Smooth muscle cell (in vitro differentiated cells): ENCODE results near the gene CREG1. TPM values are rescaled to one million over a fixed set of nuclear protein-coding genes. Genes with fewer than 3 reads are reported as not detected.
"Not testable (repeated sequence)": the region's sequence is repeated elsewhere in the genome, so short reads cannot be mapped to it uniquely, and the experiment has no call there.

Experiments
- DNase-seq: peaks from one replicate; lab custom pipeline; 2025; ENCODE audit not compliant: unreplicated experiment; lab: John Stamatoyannopoulos, UW
- H2AFZ ChIP-seq: fragments of 200-600 bp; sonication (generic); 2 replicates; pipeline ENCODE4 v1.6.0; 2016; ENCODE audit warnings: antibody characterized with exemption, low read depth, mild to moderate bottlenecking
- H3F3A ChIP-seq: fragments of 200-600 bp; sonication (generic); 2 replicates; pipeline ENCODE4 v1.6.0; 2017; ENCODE audit warnings: antibody characterized with exemption, low read depth
- H3K27ac ChIP-seq: fragments of 200-600 bp; sonication (generic); 2 replicates; pipeline ENCODE4 v1.5.1; 2016; ENCODE audit warnings: low read depth, mild to moderate bottlenecking
- H3K27me3 ChIP-seq: fragments of 200-600 bp; sonication (generic); 2 replicates; pipeline ENCODE4 v1.6.1; 2016; ENCODE audit warnings: low read depth, mild to moderate bottlenecking
- H3K36me3 ChIP-seq: fragments of 200-600 bp; sonication (generic); 2 replicates; pipeline ENCODE4 v1.5.1; 2016; ENCODE audit warnings: low read depth
- H3K4me1 ChIP-seq: fragments of 200-600 bp; sonication (generic); 2 replicates; pipeline ENCODE4 v1.5.1; 2016; ENCODE audit warnings: low read depth
- H3K4me2 ChIP-seq: fragments of 200-600 bp; sonication (generic); 2 replicates; pipeline ENCODE4 v1.6.0; 2016; ENCODE audit warnings: mild to moderate bottlenecking
- H3K4me3 ChIP-seq: fragments of 200-600 bp; sonication (generic); 2 replicates; pipeline ENCODE4 v1.5.1; 2016; ENCODE audit warnings: mild to moderate bottlenecking
- H3K79me2 ChIP-seq: fragments of 200-600 bp; sonication (generic); 2 replicates; pipeline ENCODE4 v1.6.0; 2016; ENCODE audit warnings: low read depth, mild to moderate bottlenecking
- H3K9ac ChIP-seq: fragments of 200-600 bp; sonication (generic); 2 replicates; pipeline ENCODE4 v1.6.0; 2016; ENCODE audit warnings: low read depth
- H3K9me3 ChIP-seq: fragments of 200-600 bp; sonication (generic); replicated peaks from 2 replicates; pipeline ENCODE4 v1.5.1; 2016; ENCODE audit warnings: low read depth
- H4K20me1 ChIP-seq: fragments of 200-600 bp; sonication (generic); 2 replicates; pipeline ENCODE4 v1.6.0; 2016; ENCODE audit warnings: low read depth
- WGBS: methylation state at CpG from one replicate; pipeline ENCODE4 v1.1.7; 2016; ENCODE audit warnings: low lambda C conversion rate; 5-methylcytosine and 5-hydroxymethylcytosine counted together
- polyA plus RNA-seq: library from polyadenylated mRNA; unstranded; fragments of >200 nt; fragmentation: Nextera tagmentation; extraction: Ambion mirVana; gene quantifications from 2 replicates; pipeline ENCODE4 v1.2.1, GENCODE V29; 2016
- total RNA-seq: library from RNA; depleted of rRNA; stranded (reverse); fragments of >200 nt; gene quantifications from 2 replicates; pipeline ENCODE4 v1.2.3, GENCODE V29; 2014
- TF ChIP-seq, protein P1 (sequence below): fragments of 200-600 bp; sonication (generic); IDR thresholded peaks from 2 replicates; pipeline ENCODE4 v1.5.1; 2017; ENCODE audit warnings: borderline replicate concordance, mild to moderate bottlenecking, antibody characterized with exemption; ENCODE audit not compliant: insufficient read depth, poor library complexity, severe bottlenecking

Gene CREG1
- total and polyA plus RNA-seq, 2 experiments from 2014 or later: 43.1 to 80.0 TPM

DNA sequence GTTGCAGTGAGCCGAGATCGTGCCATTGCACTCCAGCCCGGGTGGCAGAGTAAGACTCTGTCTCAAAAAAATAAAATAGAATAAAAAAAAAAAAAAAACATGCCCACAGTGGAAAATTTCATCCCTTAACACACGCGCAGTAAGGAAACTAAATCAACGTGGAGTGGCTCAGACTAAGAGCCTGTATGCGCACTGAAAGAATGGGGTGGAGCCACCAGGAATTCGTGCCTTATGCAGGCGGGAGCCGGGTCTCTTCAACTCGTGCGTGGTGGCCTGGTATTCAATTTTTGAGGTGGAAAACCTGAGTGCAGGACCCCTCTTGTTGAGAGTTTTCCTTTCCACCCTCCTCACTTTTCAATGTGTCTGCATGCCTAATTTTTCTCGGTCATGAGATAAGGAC is 22.1 kb upstream of the CREG1 start:
- H2AFZ ChIP-seq: no peak overlapping the region
- TF ChIP-seq, protein P1, sequence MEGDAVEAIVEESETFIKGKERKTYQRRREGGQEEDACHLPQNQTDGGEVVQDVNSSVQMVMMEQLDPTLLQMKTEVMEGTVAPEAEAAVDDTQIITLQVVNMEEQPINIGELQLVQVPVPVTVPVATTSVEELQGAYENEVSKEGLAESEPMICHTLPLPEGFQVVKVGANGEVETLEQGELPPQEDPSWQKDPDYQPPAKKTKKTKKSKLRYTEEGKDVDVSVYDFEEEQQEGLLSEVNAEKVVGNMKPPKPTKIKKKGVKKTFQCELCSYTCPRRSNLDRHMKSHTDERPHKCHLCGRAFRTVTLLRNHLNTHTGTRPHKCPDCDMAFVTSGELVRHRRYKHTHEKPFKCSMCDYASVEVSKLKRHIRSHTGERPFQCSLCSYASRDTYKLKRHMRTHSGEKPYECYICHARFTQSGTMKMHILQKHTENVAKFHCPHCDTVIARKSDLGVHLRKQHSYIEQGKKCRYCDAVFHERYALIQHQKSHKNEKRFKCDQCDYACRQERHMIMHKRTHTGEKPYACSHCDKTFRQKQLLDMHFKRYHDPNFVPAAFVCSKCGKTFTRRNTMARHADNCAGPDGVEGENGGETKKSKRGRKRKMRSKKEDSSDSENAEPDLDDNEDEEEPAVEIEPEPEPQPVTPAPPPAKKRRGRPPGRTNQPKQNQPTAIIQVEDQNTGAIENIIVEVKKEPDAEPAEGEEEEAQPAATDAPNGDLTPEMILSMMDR: no peak
- no peak overlapping the region for H3K4me3 ChIP-seq
- H3K36me3 ChIP-seq: no peaks in the 10 kb centered on the region
- no peak overlapping the region for H3K27ac ChIP-seq
- 82% methylated on average over 13 of the region's 13 CpGs for WGBS
- H3K9me3 ChIP-seq: no peaks in the 10 kb centered on the region
- no peaks in the 10 kb centered on the region for H3K27me3 ChIP-seq
- no peaks in the 10 kb centered on the region for H3K79me2 ChIP-seq
- H3K9ac ChIP-seq: no peak overlapping the region
- no peaks in the 10 kb centered on the region for H3K4me1 ChIP-seq
- H4K20me1 ChIP-seq: no peaks in the 10 kb centered on the region
- DNase-seq: no peak
- H3F3A ChIP-seq: no peaks in the 10 kb centered on the region
- H3K4me2 ChIP-seq: no peak overlapping the region

DNA sequence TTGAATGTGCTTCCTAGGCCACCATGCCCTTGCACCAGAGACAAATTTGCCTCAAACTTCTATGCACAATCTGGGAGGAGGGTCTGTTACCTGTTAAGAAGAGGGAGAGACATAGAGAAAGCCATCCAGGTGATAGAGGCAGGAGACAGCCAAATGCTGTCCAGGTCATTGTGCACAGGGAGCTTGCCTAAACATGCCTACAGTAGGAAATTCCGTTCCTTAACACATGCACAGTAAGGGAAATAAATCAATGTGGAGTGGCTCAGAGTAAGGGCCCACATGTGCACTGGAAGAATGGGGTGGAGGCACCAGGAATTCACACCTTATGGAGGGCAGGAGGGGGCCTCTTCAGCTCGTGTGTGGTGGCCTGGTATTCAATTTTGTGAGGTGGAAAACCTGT is 19.5 kb upstream of the CREG1 start:
- Histone ChIP-seq H3K27me3 (no peaks in the 10 kb centered on the region), H3K36me3 (no peaks in the 10 kb centered on the region), H3K9me3 (no peaks in the 10 kb centered on the region), H3K9ac (no peak overlapping the region), H3F3A (no peaks in the 10 kb centered on the region), H4K20me1 (no peaks in the 10 kb centered on the region), H3K4me1 (no peaks in the 10 kb centered on the region), H3K4me3 (no peak overlapping the region), H3K27ac (no peak overlapping the region), H2AFZ (no peak overlapping the region), H3K4me2 (no peak overlapping the region), H3K79me2 (no peaks in the 10 kb centered on the region)
- no peak for DNase-seq
- TF ChIP-seq, protein P1: no peak
- 55% methylated on average over 2 of the region's 2 CpGs for WGBS

DNA sequence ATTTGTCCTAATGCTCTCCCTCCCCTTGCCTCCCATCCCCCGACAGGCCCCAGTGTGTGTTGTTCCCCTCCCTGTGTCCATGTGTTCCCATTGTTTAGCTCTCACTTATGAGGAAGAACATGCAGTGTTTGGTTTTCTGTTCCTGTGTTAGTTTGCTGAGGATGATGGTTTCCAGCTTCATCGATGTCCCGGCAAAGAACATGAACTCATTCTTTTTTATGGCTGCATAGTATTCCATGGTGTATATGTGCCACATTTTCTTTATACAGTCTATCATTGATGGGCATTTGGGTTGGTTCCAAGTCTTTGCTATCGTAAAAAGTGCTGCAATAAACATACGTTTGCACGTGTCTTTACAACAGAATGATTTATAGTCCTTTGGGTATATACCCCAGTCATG is 17.1 kb upstream of the CREG1 start:
- not testable (repeated sequence) for H3F3A ChIP-seq, H3K9ac ChIP-seq, H4K20me1 ChIP-seq, H2AFZ ChIP-seq, H3K4me3 ChIP-seq, DNase-seq, H3K36me3 ChIP-seq, H3K27ac ChIP-seq, H3K27me3 ChIP-seq, H3K9me3 ChIP-seq, H3K79me2 ChIP-seq, H3K4me2 ChIP-seq, H3K4me1 ChIP-seq
- 93% methylated on average over 6 of the region's 6 CpGs for WGBS

DNA sequence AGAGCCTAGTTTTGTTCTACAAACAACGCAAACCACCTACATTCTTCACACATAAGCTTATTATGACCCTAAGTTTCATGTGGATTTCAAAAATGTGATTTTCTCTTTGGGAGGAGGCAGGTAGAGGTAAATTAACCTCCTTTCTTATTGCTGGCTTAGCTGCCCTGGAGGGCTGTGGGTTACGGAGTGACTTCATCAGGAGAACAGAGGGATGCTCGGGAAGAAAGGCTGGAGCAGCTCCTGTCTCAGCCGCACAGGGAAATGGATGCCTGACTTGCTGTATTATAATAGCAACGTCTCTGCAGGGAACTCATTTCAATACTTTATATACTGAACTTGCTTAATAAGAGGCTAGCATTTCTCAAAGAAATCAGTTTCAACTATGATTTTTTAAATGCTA is 14.1 kb upstream of the CREG1 start:
- H3K4me2 ChIP-seq: no peak overlapping the region
- TF ChIP-seq, protein P1: no peak
- 82% methylated on average over 5 of the region's 5 CpGs for WGBS
- no peaks in the 10 kb centered on the region for H3K27me3 ChIP-seq
- H3K4me1 ChIP-seq: no peaks in the 10 kb centered on the region
- no peak for DNase-seq
- no peak overlapping the region for H2AFZ ChIP-seq
- H3K27ac ChIP-seq: no peak overlapping the region
- H3K9ac ChIP-seq: no peak overlapping the region
- H3K79me2 ChIP-seq: no peaks in the 10 kb centered on the region
- H3F3A ChIP-seq: no peaks in the 10 kb centered on the region
- H4K20me1 ChIP-seq: no peaks in the 10 kb centered on the region
- H3K9me3 ChIP-seq: no peaks in the 10 kb centered on the region
- no peak overlapping the region for H3K4me3 ChIP-seq
- no peaks in the 10 kb centered on the region for H3K36me3 ChIP-seq
